GM12801 (cell line): ENCODE data around the gene ARHGAP1.

Experiments
- TF ChIP-seq, protein P1 (sequence below): IDR thresholded peaks from one replicate; pipeline ENCODE4 v1.5.1; 2011; ENCODE audit warnings: control low read depth; ENCODE audit not compliant: insufficient read length; ENCODE audit errors: extremely low read depth

ARHGAP1 gene

DNA sequence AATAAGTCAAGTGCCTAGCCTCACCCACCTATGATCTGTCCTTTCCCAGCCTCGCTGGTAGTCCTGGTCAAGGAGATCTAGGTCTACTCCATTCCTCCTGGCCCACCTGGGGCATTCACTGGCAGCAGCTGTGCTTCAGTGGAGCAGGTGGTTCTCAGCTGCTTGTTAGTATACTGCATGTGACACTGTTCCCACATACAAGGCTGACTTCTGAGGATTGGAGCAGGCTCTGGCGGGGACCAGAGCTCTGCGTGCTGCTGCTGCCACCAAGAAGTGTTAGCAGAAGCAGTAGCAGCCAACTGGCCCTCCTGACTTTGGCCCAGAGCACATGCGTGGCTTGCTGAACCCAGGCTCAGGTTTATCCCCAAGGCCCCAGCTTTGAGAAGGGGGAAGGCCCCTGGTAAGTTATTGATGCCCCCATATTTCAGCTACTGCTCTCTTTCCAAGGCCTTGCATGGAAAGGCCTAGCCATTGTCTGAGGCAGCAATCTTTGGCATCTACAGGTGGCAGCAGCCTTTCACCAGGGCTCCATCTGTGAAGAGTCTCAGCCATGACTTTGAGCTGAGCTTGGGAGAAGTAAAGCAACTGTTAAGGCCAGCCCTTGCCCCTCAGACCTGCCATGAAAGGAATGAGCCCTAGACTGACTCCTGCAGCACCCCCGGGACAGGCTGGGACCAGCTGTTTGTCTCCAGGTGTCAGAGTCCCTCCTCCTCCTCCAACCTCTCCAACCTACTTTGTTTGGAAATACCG is 26.5 kb downstream of the ARHGAP1 start:
- TF ChIP-seq, protein P1, sequence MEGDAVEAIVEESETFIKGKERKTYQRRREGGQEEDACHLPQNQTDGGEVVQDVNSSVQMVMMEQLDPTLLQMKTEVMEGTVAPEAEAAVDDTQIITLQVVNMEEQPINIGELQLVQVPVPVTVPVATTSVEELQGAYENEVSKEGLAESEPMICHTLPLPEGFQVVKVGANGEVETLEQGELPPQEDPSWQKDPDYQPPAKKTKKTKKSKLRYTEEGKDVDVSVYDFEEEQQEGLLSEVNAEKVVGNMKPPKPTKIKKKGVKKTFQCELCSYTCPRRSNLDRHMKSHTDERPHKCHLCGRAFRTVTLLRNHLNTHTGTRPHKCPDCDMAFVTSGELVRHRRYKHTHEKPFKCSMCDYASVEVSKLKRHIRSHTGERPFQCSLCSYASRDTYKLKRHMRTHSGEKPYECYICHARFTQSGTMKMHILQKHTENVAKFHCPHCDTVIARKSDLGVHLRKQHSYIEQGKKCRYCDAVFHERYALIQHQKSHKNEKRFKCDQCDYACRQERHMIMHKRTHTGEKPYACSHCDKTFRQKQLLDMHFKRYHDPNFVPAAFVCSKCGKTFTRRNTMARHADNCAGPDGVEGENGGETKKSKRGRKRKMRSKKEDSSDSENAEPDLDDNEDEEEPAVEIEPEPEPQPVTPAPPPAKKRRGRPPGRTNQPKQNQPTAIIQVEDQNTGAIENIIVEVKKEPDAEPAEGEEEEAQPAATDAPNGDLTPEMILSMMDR: no peak

DNA sequence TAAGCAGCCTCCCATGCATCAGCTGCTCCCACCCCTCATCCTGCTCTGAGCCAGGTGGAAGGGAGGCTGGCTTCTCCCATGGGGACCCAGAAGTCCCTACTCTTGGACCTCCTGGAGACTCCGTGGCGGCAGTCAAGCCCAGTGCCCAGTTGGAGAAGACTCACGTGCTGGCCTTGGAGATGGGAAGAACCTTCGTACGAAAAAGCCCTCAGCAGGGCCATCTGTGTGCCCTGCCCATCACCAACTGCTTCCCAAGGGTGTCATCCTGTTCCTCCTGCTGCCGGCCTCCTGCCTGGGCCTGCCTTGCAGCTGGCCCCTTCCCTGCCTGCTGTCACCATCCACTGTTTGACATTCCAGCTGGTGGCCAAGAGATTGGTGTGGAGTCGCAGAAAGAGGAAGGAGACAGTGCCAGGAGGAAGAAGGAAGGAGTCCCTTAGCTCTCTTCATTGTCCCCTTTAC is 28.0 kb downstream of the ARHGAP1 start:
- TF ChIP-seq, protein P1: no peak

DNA sequence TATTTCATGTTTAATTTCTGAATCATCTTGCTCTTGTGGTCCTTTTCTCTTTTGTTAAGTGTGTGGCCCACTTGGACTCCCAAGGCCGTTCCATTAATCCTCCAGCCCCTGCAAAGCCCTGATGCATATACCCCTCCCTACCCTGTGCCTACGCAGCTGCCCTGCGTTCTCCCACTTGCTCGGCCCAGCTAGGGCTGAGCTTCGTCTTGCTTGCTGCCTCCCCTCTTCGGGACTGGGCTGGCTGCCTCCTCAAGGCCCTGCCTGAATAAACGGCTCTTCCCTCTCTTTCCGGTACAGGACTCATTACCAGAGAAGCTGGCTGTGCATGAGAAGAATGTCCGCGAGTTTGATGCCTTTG is 28.5 kb downstream of the ARHGAP1 start:
- TF ChIP-seq, protein P1: no peak

DNA sequence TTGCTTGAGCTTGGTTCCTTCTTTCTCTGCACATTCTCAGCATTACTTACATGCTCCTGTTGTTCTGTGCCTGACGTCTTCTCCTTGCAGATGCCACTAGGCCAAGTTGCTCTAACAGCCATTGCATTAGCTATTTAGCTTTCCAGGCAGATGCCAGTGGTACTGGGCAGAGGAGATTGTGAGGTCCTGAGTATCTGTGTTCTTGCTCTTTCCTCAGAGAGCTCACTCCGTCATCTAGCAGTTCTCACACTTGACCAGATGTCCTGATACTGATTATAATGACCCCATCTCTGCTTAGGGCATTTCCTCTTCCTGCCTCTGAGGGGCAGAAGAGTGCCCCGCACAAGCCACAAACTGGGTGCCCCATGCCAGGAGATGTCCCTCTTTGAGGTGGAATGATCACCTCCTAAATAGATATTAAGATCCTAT is 30.7 kb downstream of the ARHGAP1 start:
- TF ChIP-seq, protein P1: no peak

DNA sequence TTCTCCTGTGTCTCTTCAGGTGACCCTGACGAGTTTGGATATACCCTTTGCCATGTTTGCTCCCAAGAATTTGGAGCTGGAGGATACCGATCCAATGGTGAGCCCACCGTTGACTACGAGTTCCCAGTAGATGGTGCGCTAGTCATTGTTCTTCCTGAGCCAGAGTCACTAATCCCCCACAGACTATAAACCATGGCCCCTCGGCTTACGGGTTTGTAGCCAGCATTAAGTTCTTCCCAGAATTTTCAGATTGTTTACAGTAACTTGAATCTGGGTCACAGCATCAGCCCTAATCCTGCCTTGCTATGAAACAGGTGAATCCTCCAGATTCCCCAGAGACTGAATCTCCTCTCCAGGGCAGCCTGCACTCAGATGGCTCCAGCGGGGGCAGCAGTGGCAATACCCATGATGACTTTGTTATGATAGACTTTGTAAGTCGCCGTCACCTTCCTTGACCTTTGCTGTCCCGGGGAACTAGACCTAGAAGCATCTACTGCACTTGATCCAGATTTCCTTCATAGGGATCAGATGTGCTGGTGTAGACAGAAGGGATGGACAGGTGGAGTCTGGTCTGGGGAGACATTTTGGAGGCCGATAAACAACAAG is 31.8 kb downstream of the ARHGAP1 start:
- TF ChIP-seq, protein P1: no peak

DNA sequence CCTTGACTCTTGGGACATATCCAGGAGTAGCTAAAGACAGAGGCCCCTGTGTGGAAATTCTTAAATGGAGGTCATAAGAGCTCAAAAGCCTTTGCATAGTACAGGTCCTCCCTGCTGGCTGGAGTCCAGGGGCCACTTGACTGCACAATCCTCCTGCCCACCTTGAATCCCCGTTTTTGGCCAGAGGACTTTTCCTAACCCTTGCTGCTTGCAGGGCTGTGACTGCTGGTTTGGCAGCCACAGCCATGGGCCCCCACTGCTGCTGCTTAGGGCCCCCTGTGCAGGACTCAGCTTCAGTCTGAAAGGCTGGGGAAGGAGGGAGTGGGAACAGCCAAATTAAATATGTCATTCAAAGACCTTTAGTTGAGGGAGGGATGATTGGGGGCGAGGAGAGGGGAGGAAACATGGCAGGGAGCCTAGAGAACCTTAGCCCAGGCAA is 33.4 kb downstream of the ARHGAP1 start:
- TF ChIP-seq, protein P1: no peak

DNA sequence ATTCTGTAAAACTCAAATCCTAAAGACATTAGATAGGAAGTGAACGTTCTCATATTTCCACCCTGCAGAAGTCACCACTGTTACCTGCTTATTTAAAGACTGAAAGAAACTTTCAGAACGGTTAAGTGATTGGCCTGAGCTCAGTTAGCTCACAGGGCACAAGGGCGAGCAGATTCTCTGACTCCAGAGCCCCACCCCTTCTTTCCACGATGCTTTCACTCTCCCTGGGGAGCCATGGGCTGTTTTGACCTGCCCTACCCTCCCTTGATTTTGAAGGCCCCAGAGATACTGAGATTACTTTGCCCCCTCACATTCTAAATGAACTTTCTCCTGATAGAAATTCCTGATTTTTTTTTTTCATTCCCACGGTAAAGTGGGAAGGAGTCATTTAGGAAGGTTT is 33.9 kb downstream of the ARHGAP1 start:
- TF ChIP-seq, protein P1: no peak
